ENCODE data around the gene VPS29. TPM values are rescaled to one million over a fixed set of nuclear protein-coding genes. Genes with fewer than 3 reads are reported as not detected.

Gene VPS29
- total RNA-seq, 2 experiments from 2014 or later, result 62.5 to 64.9 TPM

DNA sequence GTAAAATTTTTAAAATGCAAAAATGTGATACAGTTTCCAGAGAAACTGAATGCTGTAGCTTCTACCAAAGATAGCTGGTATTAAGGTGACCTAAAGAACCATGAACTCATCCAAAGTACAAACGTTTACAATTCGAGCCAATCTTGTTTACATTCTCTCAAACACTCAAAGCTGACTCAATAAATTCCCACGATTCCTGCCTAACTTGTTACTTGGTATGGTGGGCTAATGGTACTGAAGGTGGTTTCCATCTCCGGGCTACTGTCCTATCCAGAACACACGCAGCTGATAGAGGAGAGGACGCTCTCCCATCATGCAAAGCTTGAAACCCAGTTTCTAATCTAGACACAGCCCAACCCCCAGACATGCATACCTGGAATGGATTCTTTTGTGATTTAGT, 31.7 kb upstream of the VPS29 start:
- no peak overlapping the region for H3K27ac Mint-ChIP-seq
- no peak for DNase-seq
- H3K4me3 ChIP-seq (ENCODE audit: low read length), result no peak overlapping the region
- H3K4me3 Mint-ChIP-seq, result no peak overlapping the region
- intact Hi-C loops (cut with DNase I, micrococcal nuclease), result no loop called here
- TF ChIP-seq, protein P1, sequence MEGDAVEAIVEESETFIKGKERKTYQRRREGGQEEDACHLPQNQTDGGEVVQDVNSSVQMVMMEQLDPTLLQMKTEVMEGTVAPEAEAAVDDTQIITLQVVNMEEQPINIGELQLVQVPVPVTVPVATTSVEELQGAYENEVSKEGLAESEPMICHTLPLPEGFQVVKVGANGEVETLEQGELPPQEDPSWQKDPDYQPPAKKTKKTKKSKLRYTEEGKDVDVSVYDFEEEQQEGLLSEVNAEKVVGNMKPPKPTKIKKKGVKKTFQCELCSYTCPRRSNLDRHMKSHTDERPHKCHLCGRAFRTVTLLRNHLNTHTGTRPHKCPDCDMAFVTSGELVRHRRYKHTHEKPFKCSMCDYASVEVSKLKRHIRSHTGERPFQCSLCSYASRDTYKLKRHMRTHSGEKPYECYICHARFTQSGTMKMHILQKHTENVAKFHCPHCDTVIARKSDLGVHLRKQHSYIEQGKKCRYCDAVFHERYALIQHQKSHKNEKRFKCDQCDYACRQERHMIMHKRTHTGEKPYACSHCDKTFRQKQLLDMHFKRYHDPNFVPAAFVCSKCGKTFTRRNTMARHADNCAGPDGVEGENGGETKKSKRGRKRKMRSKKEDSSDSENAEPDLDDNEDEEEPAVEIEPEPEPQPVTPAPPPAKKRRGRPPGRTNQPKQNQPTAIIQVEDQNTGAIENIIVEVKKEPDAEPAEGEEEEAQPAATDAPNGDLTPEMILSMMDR (IDR thresholded peaks at IDR 0.05), result no peak
- H3K36me3 Mint-ChIP-seq (ENCODE audit: low read depth), result peaks cover 80% of the 10 kb centered on the region
- CTCF ChIA-PET, result interaction anchor here (0.6 to 2.3 kb wide), 5 partner anchors 11 to 84 kb away, joined by 3 to 10 read pairs (median 4); partner anchors contain the start of genes ARPC3 and FAM216A
- no peaks in the 10 kb centered on the region for H3K27me3 Mint-ChIP-seq
- peaks cover 65% of the 10 kb centered on the region for H3K36me3 ChIP-seq (ENCODE audit: insufficient read depth, low read length)
- H3K9me3 ChIP-seq (ENCODE audit: control insufficient read depth in 1 of 2, insufficient read depth in 1 of 2, low read length in 2 of 2), result no peaks in the 10 kb centered on the region
- POLR2A ChIA-PET, result interaction anchor here (0.6 to 1.3 kb wide), 2 partner anchors 67 to 382 kb away, joined by 3 read pairs; no protein-coding TSS in a partner anchor
- H3K27me3 ChIP-seq (ENCODE audit: control insufficient read depth in 1 of 2, insufficient read depth in 2 of 2, low read length in 2 of 2), result no peaks in the 10 kb centered on the region
- H3K9me3 Mint-ChIP-seq, result no peaks in the 10 kb centered on the region
- H3K4me1 Mint-ChIP-seq (ENCODE audit: low read depth), result peaks cover 5% of the 10 kb centered on the region
- ATAC-seq (ENCODE audit: poor library complexity), result no peak
- no peak overlapping the region for H3K27ac ChIP-seq (ENCODE audit: low read depth in 1 of 2, low read length in 2 of 2)
- no peaks in the 10 kb centered on the region for H3K4me1 ChIP-seq (ENCODE audit: insufficient read depth, low read length)

DNA sequence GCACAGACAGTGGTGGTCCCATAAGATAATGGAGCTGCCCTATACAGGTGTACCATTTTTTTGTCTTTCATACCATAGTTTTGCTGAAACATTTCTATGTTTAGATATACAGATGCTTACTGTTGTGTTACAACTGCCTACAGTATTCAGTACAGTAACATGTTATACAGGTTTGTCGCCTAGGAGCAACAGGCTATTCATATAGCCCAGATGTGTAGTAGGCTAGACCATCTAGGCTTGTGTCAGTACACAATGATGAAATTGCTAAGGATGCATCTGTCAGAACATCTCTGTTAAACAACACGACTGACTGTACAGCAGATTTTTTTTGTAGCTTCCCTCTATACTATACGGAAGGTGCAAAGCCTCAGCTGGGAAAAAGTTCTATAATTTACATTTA, 30.7 kb upstream of the VPS29 start:
- TF ChIP-seq, protein P1 (IDR thresholded peaks at IDR 0.05), result no peak
- Mint-ChIP-seq H3K27me3 (no peaks in the 10 kb centered on the region), H3K4me1 (ENCODE audit: low read depth) (peaks cover 5% of the 10 kb centered on the region), H3K36me3 (ENCODE audit: low read depth) (peaks cover 71% of the 10 kb centered on the region), H3K9me3 (no peaks in the 10 kb centered on the region), H3K27ac (no peak overlapping the region), H3K4me3 (no peak overlapping the region)
- no peaks in the 10 kb centered on the region for H3K4me1 ChIP-seq (ENCODE audit: insufficient read depth, low read length)
- DNase-seq (no peak), ATAC-seq (ENCODE audit: poor library complexity) (no peak)
- H3K9me3 ChIP-seq (ENCODE audit: control insufficient read depth in 1 of 2, insufficient read depth in 1 of 2, low read length in 2 of 2), result no peaks in the 10 kb centered on the region
- H3K36me3 ChIP-seq (ENCODE audit: insufficient read depth, low read length), result peaks cover 56% of the 10 kb centered on the region
- H3K4me3 ChIP-seq (ENCODE audit: low read length), result no peak overlapping the region
- intact Hi-C loops (cut with DNase I, micrococcal nuclease), result no loop called here
- POLR2A ChIA-PET, result interaction anchor here (1.3 kb wide), 1 partner anchor 68 kb away, joined by 3 read pairs; no protein-coding TSS in a partner anchor
- no peaks in the 10 kb centered on the region for H3K27me3 ChIP-seq (ENCODE audit: control insufficient read depth in 1 of 2, insufficient read depth in 2 of 2, low read length in 2 of 2)
- no peak overlapping the region for H3K27ac ChIP-seq (ENCODE audit: low read depth in 1 of 2, low read length in 2 of 2)
- CTCF ChIA-PET, result interaction anchor here (1.1 to 2.3 kb wide), 5 partner anchors 10 to 83 kb away, joined by 3 to 10 read pairs (median 4); partner anchors contain the start of genes ARPC3 and FAM216A

DNA sequence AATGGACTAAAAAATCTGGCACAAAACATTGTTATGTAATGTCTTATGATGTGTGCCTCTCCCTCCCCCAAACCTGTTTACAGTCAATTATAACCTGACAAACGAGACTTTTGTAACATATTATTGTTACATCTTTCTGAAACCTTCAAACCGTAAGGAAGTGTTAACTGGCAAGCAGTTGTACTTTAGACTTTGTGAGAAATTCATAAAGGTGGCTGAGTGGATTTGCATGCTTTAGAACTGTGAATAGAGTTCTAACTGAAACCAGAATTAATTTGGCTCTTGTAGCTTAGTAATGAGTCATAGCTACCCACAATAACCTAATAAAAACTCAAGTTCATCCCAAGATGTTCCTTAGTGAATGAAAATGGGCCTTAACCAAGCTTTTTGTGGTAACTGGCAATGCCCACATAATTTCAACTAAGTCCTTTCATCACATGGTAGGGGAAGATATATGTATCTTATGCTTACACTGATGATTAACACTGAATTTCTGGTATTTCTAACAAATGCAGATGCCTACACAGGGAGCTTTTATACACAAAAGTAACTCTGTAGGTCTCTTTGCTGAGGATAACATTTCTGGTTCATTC, 29.9 kb upstream of the VPS29 start:
- H3K4me1 ChIP-seq (ENCODE audit: insufficient read depth, low read length), result no peaks in the 10 kb centered on the region
- Mint-ChIP-seq H3K27ac (peak overlapping the region; percentile 56), H3K4me3 (no peak overlapping the region), H3K27me3 (no peaks in the 10 kb centered on the region), H3K36me3 (ENCODE audit: low read depth) (peaks cover 62% of the 10 kb centered on the region), H3K4me1 (ENCODE audit: low read depth) (peaks cover 5% of the 10 kb centered on the region), H3K9me3 (no peaks in the 10 kb centered on the region)
- ChIA-PET POLR2A (interaction anchor here (0.6 kb wide), 1 partner anchor 1209 kb away, joined by 4 read pairs; no protein-coding TSS in a partner anchor), CTCF (interaction anchor here (1.1 to 1.3 kb wide), 2 partner anchors 70 to 82 kb away, joined by 4 to 5 read pairs; partner anchors contain the start of gene ARPC3)
- no peaks in the 10 kb centered on the region for H3K27me3 ChIP-seq (ENCODE audit: control insufficient read depth in 1 of 2, insufficient read depth in 2 of 2, low read length in 2 of 2)
- no peak overlapping the region for H3K4me3 ChIP-seq (ENCODE audit: low read length)
- intact Hi-C loops (cut with DNase I, micrococcal nuclease), result no loop called here
- no peak overlapping the region for H3K27ac ChIP-seq (ENCODE audit: low read depth in 1 of 2, low read length in 2 of 2)
- H3K36me3 ChIP-seq (ENCODE audit: insufficient read depth, low read length), result peaks cover 49% of the 10 kb centered on the region
- ATAC-seq (ENCODE audit: poor library complexity) (peak; percentile 26), DNase-seq (no peak)
- TF ChIP-seq, protein P1 (IDR thresholded peaks at IDR 0.05), result no peak
- no peaks in the 10 kb centered on the region for H3K9me3 ChIP-seq (ENCODE audit: control insufficient read depth in 1 of 2, insufficient read depth in 1 of 2, low read length in 2 of 2)
